Activated naive CD4-positive, alpha-beta T cell treated with anti-CD3 and anti-CD28 coated beads, Interleukin-2, amount 50 U/mL, for 16 hours (primary cell): ENCODE measurements around the gene SCN8A.

Experiments used
- DNase-seq: peaks from one replicate; pipeline ENCODE4 v3.0.0-alpha.2; 2020

SCN8A gene

GRCh38 chr12:51722431-51722830, 131.4 kb downstream of the SCN8A start:
- DNase-seq, result no peak

- DNase-seq, result no peak
Observed at GRCh38 chr12:51726161-51726560, 135.1 kb downstream of the SCN8A start.

GRCh38 chr12:51726931-51727330, 135.9 kb downstream of the SCN8A start:
- no peak for DNase-seq

GRCh38 chr12:51729331-51729730, 138.3 kb downstream of the SCN8A start:
- no peak for DNase-seq

GRCh38 chr12:51730745-51731144, 139.7 kb downstream of the SCN8A start:
- no peak for DNase-seq

- no peak for DNase-seq
Observed at GRCh38 chr12:51740536-51740935, 149.5 kb downstream of the SCN8A start.

- no peak for DNase-seq
Observed at GRCh38 chr12:51744235-51744634, 153.2 kb downstream of the SCN8A start.

GRCh38 chr12:51744957-51745356, 153.9 kb downstream of the SCN8A start:
- DNase-seq, result no peak

- DNase-seq, result no peak
Observed at GRCh38 chr12:51746416-51746815, 155.4 kb downstream of the SCN8A start.

GRCh38 chr12:51748235-51748634, 157.2 kb downstream of the SCN8A start:
- no peak for DNase-seq

GRCh38 chr12:51749206-51749985, 158.4 kb downstream of the SCN8A start:
- DNase-seq, result no peak

- DNase-seq, result no peak
Observed at GRCh38 chr12:51749986-51750317, 158.9 kb downstream of the SCN8A start.

GRCh38 chr12:51751661-51752060, 160.6 kb downstream of the SCN8A start:
- DNase-seq, result no peak

GRCh38 chr12:51752234-51752889, 161.3 kb downstream of the SCN8A start:
- DNase-seq, result no peak

- DNase-seq, result no peak
Observed at GRCh38 chr12:51753980-51754675, 163.1 kb downstream of the SCN8A start.

GRCh38 chr12:51755251-51755650, 164.2 kb downstream of the SCN8A start:
- no peak for DNase-seq

- DNase-seq, result no peak
Observed at GRCh38 chr12:51759175-51759574, 168.1 kb downstream of the SCN8A start.

GRCh38 chr12:51759695-51760094, 168.7 kb downstream of the SCN8A start:
- no peak for DNase-seq

- DNase-seq, result no peak
Observed at GRCh38 chr12:51760231-51760630, 169.2 kb downstream of the SCN8A start.

- DNase-seq, result no peak
Observed at GRCh38 chr12:51763743-51764142, 172.7 kb downstream of the SCN8A start.

- DNase-seq, result no peak
Observed at GRCh38 chr12:51766067-51766676, 175.1 kb downstream of the SCN8A start.

GRCh38 chr12:51771008-51771407, 180.0 kb downstream of the SCN8A start:
- DNase-seq, result no peak

GRCh38 chr12:51773145-51773869, 182.3 kb downstream of the SCN8A start:
- DNase-seq, result no peak
